Uterus (tissue), 4 donors: ENCODE data around the gene MSRB1. TPM values are rescaled to one million over a fixed set of nuclear protein-coding genes. Genes with fewer than 3 reads are reported as not detected.

Experiments
- DNase-seq, 2 donors: peaks; one replicate each; pipeline ENCODE4 v3.0.0-alpha.2; 2019 to 2020
- H3K27ac ChIP-seq, 2 donors: fragments of 200-600 bp; sonication (generic); 1 replicate in 1 of 2; 2 replicates in 1 of 2; pipeline ENCODE4 v1.5.1; 2016 to 2018
- H3K27me3 ChIP-seq, 2 donors: fragments of 200-600 bp; sonication (generic); one replicate each; pipeline ENCODE4 v1.5.1; 2018 to 2019; ENCODE audit warnings: control low read depth in 1 of 2
- H3K36me3 ChIP-seq, 2 donors: fragments of 200-600 bp; sonication (generic); one replicate each; pipeline ENCODE4 v1.5.1; 2019; ENCODE audit warnings: control low read depth in 1 of 2
- H3K4me1 ChIP-seq, 2 donors: fragments of 200-600 bp; sonication (generic); one replicate each; pipeline ENCODE4 v1.5.1; 2018 to 2019; ENCODE audit warnings: control low read depth in 1 of 2
- H3K4me3 ChIP-seq, 2 donors: fragments of 200-600 bp; sonication (generic); 1 replicate in 1 of 2; 2 replicates in 1 of 2; pipeline ENCODE4 v1.5.1; 2018 to 2019; ENCODE audit warnings: mild to moderate bottlenecking in 1 of 2
- H3K9me3 ChIP-seq, 2 donors: fragments of 200-600 bp; sonication (generic); one replicate each; pipeline ENCODE4 v1.5.1; 2019; ENCODE audit warnings: control low read depth in 1 of 2
- CTCF ChIP-seq, 4 experiments: fragments of 200-600 bp in 2 of 4; fragments of 450-650 bp in 2 of 4; sonication (generic) in 2 of 4; IDR thresholded peaks; one replicate each; pipeline ENCODE4 v1.5.1; 2016 to 2019; ENCODE audit warnings: antibody characterized with exemption in 4 of 4, mild to moderate bottlenecking in 2 of 4, moderate library complexity in 1 of 4
- POLR2A ChIP-seq, 2 donors: fragments of 450-650 bp; IDR thresholded peaks; one replicate each; pipeline ENCODE4 v1.6.1; 2016; ENCODE audit warnings: antibody characterized with exemption in 2 of 2, mild to moderate bottlenecking in 1 of 2, moderate library complexity in 1 of 2
- intact Hi-C: fragments of 100-400 bp; cut with DNase I; formaldehyde crosslinking; loops from one replicate; pipeline ENCODE4 v1.15.1; 2023; ENCODE audit warnings: low total_unique reads
- total RNA-seq, 4 donors: library from RNA; depleted of rRNA in 3 of 4; stranded (reverse); fragments of >200 nt in 3 of 4; gene quantifications; one replicate each; pipeline versions ENCODE4 v1.1.0 to v1.2.4, GENCODE V29; 2014 to 2023
- donor health status: DM: yes; HTN: yes; CAD: no.

Gene MSRB1
- total RNA-seq, 4 donors from 2014 or later = 5.6 to 21.2 (median 11.9) TPM

DNA sequence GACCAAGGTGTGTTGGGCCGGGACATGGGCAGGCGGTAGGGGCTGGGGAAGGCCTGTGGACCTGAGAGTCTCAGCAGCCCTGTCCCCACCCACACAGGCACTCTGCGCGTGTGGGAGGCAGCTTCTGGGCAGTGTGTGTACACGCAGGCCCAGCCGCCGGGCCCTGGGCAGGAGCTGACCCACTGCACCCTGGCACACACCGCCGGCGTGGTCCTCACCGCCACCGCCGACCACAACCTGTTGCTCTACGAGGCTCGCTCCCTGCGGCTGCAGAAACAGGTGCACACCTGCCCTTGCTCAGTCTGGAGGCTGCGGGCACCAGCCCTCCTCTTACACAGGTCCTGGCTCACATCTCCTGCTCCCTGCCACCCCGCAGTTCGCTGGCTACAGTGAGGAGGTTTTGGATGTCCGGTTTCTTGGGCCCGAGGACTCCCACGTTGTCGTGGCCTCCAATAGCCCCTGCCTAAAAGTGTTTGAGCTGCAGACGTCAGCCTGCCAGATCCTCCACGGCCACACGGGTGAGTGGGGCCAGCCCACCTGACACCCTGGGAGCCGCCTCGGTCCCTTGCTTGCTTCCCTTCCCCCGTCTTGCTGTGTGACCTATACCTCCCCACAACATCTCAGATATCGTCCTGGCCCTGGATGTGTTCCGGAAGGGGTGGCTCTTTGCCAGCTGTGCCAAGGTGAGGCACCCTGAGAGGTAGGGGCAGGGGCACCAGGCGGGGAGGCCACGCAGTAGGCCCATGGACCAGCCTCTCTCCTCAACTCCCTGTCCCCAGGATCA lies 32.6 kb upstream of the MSRB1 start:
- H3K4me1 ChIP-seq = peaks cover 0 to 18% of the 10 kb centered on the region in 2 donors
- intact Hi-C loops = no loop called here
- no peaks in the 10 kb centered on the region for H3K9me3 ChIP-seq
- H3K36me3 ChIP-seq = no peaks in the 10 kb centered on the region
- no peak overlapping the region for H3K4me3 ChIP-seq
- DNase-seq = no peak
- H3K27me3 ChIP-seq = peaks cover 0 to 5% of the 10 kb centered on the region in 2 donors
- no peak overlapping the region for H3K27ac ChIP-seq
- no peak for TF ChIP-seq CTCF (IDR thresholded peaks at IDR 0.05)
- TF ChIP-seq POLR2A (IDR thresholded peaks at IDR 0.05) = no peak

DNA sequence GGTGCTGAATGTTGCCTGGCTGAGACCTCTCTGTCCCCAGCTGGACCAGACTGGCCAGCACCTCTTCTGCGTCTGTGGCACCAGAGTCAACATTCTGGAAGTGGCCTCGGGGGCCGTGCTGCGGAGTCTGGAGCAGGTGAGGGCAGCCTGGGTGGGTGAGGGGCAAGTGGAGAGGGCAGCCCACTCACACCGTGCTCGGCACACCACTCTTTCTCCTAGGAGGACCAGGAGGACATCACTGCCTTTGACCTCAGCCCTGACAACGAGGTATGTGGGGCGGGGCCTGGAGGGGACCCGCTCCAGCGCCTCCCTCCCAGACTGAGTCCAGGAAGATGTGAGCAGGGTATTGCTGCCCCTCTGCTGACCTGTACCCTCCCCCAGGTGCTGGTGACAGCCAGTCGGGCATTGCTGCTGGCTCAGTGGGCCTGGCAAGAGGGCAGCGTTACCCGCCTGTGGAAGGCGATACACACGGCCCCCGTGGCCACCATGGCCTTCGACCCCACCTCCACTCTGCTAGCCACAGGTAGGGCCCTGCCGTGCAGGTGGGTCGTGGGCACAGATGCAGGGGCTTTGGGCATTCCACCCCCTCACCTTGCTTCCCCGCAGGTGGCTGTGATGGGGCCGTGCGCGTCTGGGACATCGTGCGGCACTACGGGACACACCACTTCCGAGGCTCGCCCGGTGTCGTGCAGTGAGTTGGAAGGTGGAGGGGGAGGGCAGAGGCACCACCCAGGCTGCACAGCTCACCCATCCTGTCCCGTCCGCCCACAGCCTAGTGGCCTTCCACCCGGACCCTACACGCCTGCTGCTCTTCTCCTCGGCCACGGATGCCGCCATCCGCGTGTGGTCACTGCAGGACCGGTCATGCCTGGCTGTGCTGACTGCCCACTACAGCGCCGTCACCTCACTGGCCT lies 31.4 kb upstream of the MSRB1 start:
- no peaks in the 10 kb centered on the region for H3K9me3 ChIP-seq
- no peak for DNase-seq
- H3K27ac ChIP-seq = no peak overlapping the region
- peaks cover 0 to 18% of the 10 kb centered on the region in 2 donors for H3K4me1 ChIP-seq
- TF ChIP-seq CTCF (IDR thresholded peaks at IDR 0.05) (no peak), POLR2A (IDR thresholded peaks at IDR 0.05) (no peak)
- no peak overlapping the region for H3K4me3 ChIP-seq
- intact Hi-C loops = no loop called here
- no peaks in the 10 kb centered on the region for H3K27me3 ChIP-seq
- H3K36me3 ChIP-seq = no peaks in the 10 kb centered on the region

- H3K27me3 ChIP-seq = no peaks in the 10 kb centered on the region
- no peaks in the 10 kb centered on the region for H3K36me3 ChIP-seq
- TF ChIP-seq CTCF (IDR thresholded peaks at IDR 0.05) = no peak
- peaks cover 0 to 18% of the 10 kb centered on the region in 2 donors for H3K4me1 ChIP-seq
- no peak overlapping the region for H3K27ac ChIP-seq
- no peaks in the 10 kb centered on the region for H3K9me3 ChIP-seq
- intact Hi-C loops = no loop called here
- no peak overlapping the region for H3K4me3 ChIP-seq
- DNase-seq = no peak
Measured at GRCh38 chr16:1973461-1974156, 30.6 kb upstream of the MSRB1 start.

DNA sequence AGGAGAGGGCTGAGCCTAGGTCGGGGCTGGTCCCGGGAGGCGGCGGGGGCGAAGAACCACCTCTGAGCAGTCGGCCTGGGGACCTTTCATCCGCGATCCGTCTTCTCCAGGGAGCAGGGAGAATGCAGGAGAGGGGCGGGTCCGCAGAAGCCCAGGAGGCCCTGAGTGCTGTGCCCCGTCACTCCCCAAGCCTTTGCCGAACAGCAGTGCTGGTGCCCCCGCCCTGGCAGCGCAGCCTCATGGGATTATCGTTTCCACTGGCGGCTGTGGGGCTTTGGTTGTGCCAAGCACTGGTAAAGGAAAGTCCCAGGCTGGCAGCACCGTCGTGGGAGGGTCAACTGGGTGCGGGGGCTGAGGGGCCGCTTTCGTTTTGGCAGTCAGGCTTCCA lies 29.5 kb upstream of the MSRB1 start:
- Histone ChIP-seq H3K36me3 (no peaks in the 10 kb centered on the region), H3K27ac (peak overlapping the region; percentile 77 to 86), H3K9me3 (no peaks in the 10 kb centered on the region), H3K27me3 (no peaks in the 10 kb centered on the region), H3K4me3 (peak overlapping the region; percentile 74 to 83), H3K4me1 (peaks cover 0 to 18% of the 10 kb centered on the region in 2 donors)
- DNase-seq = no peak
- TF ChIP-seq POLR2A (IDR thresholded peaks at IDR 0.05) (no peak), CTCF (IDR thresholded peaks at IDR 0.05) (no peak)
- intact Hi-C loops = no loop called here
